ENCODE results near the gene PARD3. TPM values are rescaled to one million over a fixed set of nuclear protein-coding genes. Genes with fewer than 3 reads are reported as not detected.

Gene PARD3
- total RNA-seq, 2 donors from 2014 or later = 1.4 to 2.7 TPM

- DNase-seq (ENCODE audit: low spot score in 2 of 2) (no peak), ATAC-seq (no peak)
- Mint-ChIP-seq H3K9me3 (no peaks in the 10 kb centered on the region), H3K27ac (no peak overlapping the region), H3K36me3 (no peaks in the 10 kb centered on the region)
These were observed 661.3 kb downstream of the PARD3 start for GRCh38 chr10:34153663-34154382.

GRCh38 chr10:34152434-34152833 lies 662.7 kb downstream of the PARD3 start:
- ATAC-seq (no peak), DNase-seq (ENCODE audit: low spot score in 2 of 2) (no peak)
- no peak overlapping the region for H3K27ac Mint-ChIP-seq
- H3K9me3 Mint-ChIP-seq = no peaks in the 10 kb centered on the region
- no peaks in the 10 kb centered on the region for H3K36me3 Mint-ChIP-seq

- no peak for ATAC-seq
- Mint-ChIP-seq H3K36me3 (no peaks in the 10 kb centered on the region), H3K9me3 (no peaks in the 10 kb centered on the region), H3K27ac (no peak overlapping the region)
- DNase-seq (ENCODE audit: low spot score in 2 of 2) = no peak
These were observed 663.2 kb downstream of the PARD3 start for GRCh38 chr10:34151931-34152330.

GRCh38 chr10:34151481-34151880 lies 663.6 kb downstream of the PARD3 start:
- Mint-ChIP-seq H3K36me3 (no peaks in the 10 kb centered on the region), H3K27ac (no peak overlapping the region)
- ATAC-seq = no peak

GRCh38 chr10:34150103-34150502 lies 665.0 kb downstream of the PARD3 start:
- no peak overlapping the region for H3K27ac Mint-ChIP-seq
- H3K9me3 Mint-ChIP-seq = peaks cover 0 to 7% of the 10 kb centered on the region in 2 donors
- H3K36me3 Mint-ChIP-seq = peaks cover 0 to 7% of the 10 kb centered on the region in 2 donors
- DNase-seq (ENCODE audit: low spot score in 2 of 2) = no peak
- no peak for ATAC-seq

More at GRCh38 chr10:34151481-34151880, 663.6 kb downstream of the PARD3 start:
- no peak for DNase-seq (ENCODE audit: low spot score in 2 of 2)
- H3K9me3 Mint-ChIP-seq = no peaks in the 10 kb centered on the region

GRCh38 chr10:34148305-34148657 lies 666.8 kb downstream of the PARD3 start:
- Mint-ChIP-seq H3K9me3 (peaks cover 0 to 7% of the 10 kb centered on the region in 2 donors), H3K36me3 (peaks cover 0 to 7% of the 10 kb centered on the region in 2 donors), H3K27ac (no peak overlapping the region)
- DNase-seq (ENCODE audit: low spot score in 2 of 2) (no peak), ATAC-seq (no peak)

GRCh38 chr10:34147641-34148304 lies 667.3 kb downstream of the PARD3 start:
- peaks cover 0 to 7% of the 10 kb centered on the region in 2 donors for H3K36me3 Mint-ChIP-seq
- DNase-seq (ENCODE audit: low spot score in 2 of 2) (no peak), ATAC-seq (no peak)
- H3K27ac Mint-ChIP-seq = no peak overlapping the region
- peaks cover 0 to 7% of the 10 kb centered on the region in 2 donors for H3K9me3 Mint-ChIP-seq

- ATAC-seq (no peak), DNase-seq (ENCODE audit: low spot score in 2 of 2) (no peak)
- Mint-ChIP-seq H3K36me3 (peaks cover 0 to 7% of the 10 kb centered on the region in 2 donors), H3K27ac (no peak overlapping the region), H3K9me3 (peaks cover 0 to 7% of the 10 kb centered on the region in 2 donors)
These were observed 669.4 kb downstream of the PARD3 start for GRCh38 chr10:34145715-34146114.

GRCh38 chr10:34143466-34143865 lies 671.6 kb downstream of the PARD3 start:
- no peak overlapping the region for H3K27ac Mint-ChIP-seq
- H3K9me3 Mint-ChIP-seq = peaks cover 0 to 7% of the 10 kb centered on the region in 2 donors
- ATAC-seq = no peak
- DNase-seq (ENCODE audit: low spot score in 2 of 2) = no peak
- peaks cover 0 to 7% of the 10 kb centered on the region in 2 donors for H3K36me3 Mint-ChIP-seq

- H3K9me3 Mint-ChIP-seq = peaks cover 0 to 7% of the 10 kb centered on the region in 2 donors
- no peak overlapping the region for H3K27ac Mint-ChIP-seq
- DNase-seq (ENCODE audit: low spot score in 2 of 2) (no peak), ATAC-seq (no peak)
- peaks cover 0 to 7% of the 10 kb centered on the region in 2 donors for H3K36me3 Mint-ChIP-seq
These were observed 673.9 kb downstream of the PARD3 start for GRCh38 chr10:34141032-34141680.

- Mint-ChIP-seq H3K36me3 (no peaks in the 10 kb centered on the region), H3K9me3 (no peaks in the 10 kb centered on the region), H3K27ac (no peak overlapping the region)
- DNase-seq (ENCODE audit: low spot score in 2 of 2) (no peak), ATAC-seq (no peak)
These were observed 675.5 kb downstream of the PARD3 start for GRCh38 chr10:34139559-34139958.

- H3K27ac Mint-ChIP-seq = no peak overlapping the region
- H3K36me3 Mint-ChIP-seq = no peaks in the 10 kb centered on the region
- ATAC-seq (no peak), DNase-seq (ENCODE audit: low spot score in 2 of 2) (no peak)
- H3K9me3 Mint-ChIP-seq = no peaks in the 10 kb centered on the region
These were observed 677.1 kb downstream of the PARD3 start for GRCh38 chr10:34137955-34138354.

GRCh38 chr10:34137201-34137600 lies 677.9 kb downstream of the PARD3 start:
- Mint-ChIP-seq H3K27ac (no peak overlapping the region), H3K36me3 (no peaks in the 10 kb centered on the region), H3K9me3 (no peaks in the 10 kb centered on the region)
- ATAC-seq (no peak), DNase-seq (ENCODE audit: low spot score in 2 of 2) (no peak)

GRCh38 chr10:34135515-34135914 lies 679.6 kb downstream of the PARD3 start:
- no peaks in the 10 kb centered on the region for H3K36me3 Mint-ChIP-seq
- ATAC-seq (no peak), DNase-seq (ENCODE audit: low spot score in 2 of 2) (no peak)

GRCh38 chr10:34134602-34135001 lies 680.5 kb downstream of the PARD3 start:
- H3K9me3 Mint-ChIP-seq = peaks cover 6 to 8% of the 10 kb centered on the region in 2 donors
- no peak overlapping the region for H3K27ac Mint-ChIP-seq
- H3K36me3 Mint-ChIP-seq = no peaks in the 10 kb centered on the region
- DNase-seq (ENCODE audit: low spot score in 2 of 2) (no peak), ATAC-seq (no peak)

More at GRCh38 chr10:34135515-34135914, 679.6 kb downstream of the PARD3 start:
- Mint-ChIP-seq H3K27ac (no peak overlapping the region), H3K9me3 (peaks cover 0 to under 1% of the 10 kb centered on the region in 2 donors)

- H3K27ac Mint-ChIP-seq = no peak overlapping the region
- DNase-seq (ENCODE audit: low spot score in 2 of 2) = no peak
- H3K36me3 Mint-ChIP-seq = no peaks in the 10 kb centered on the region
- no peak for ATAC-seq
- peaks cover 6 to 8% of the 10 kb centered on the region in 2 donors for H3K9me3 Mint-ChIP-seq
These were observed 681.7 kb downstream of the PARD3 start for GRCh38 chr10:34133406-34133805.

GRCh38 chr10:34131152-34131551 lies 683.9 kb downstream of the PARD3 start:
- Mint-ChIP-seq H3K36me3 (no peaks in the 10 kb centered on the region), H3K9me3 (peaks cover 6 to 8% of the 10 kb centered on the region in 2 donors), H3K27ac (no peak overlapping the region)
- DNase-seq (ENCODE audit: low spot score in 2 of 2) (no peak), ATAC-seq (no peak)

Measured in activated naive CD4-positive, alpha-beta T cell treated with anti-CD3 and anti-CD28 coated beads, Interleukin-2, amount 50 U/mL, for 72 hours (primary cell).